ENCODE results near the gene ATP8A2. TPM values are rescaled to one million over a fixed set of nuclear protein-coding genes. Genes with fewer than 3 reads are reported as not detected.
"Not testable (repeated sequence)": the region's sequence is repeated elsewhere in the genome, so short reads cannot be mapped to it uniquely, and the experiment has no call there.

Gene ATP8A2
- polyA plus RNA-seq, 3 donors from 2014 or later = 0.20 to 0.38 TPM; not detected in 1

DNA sequence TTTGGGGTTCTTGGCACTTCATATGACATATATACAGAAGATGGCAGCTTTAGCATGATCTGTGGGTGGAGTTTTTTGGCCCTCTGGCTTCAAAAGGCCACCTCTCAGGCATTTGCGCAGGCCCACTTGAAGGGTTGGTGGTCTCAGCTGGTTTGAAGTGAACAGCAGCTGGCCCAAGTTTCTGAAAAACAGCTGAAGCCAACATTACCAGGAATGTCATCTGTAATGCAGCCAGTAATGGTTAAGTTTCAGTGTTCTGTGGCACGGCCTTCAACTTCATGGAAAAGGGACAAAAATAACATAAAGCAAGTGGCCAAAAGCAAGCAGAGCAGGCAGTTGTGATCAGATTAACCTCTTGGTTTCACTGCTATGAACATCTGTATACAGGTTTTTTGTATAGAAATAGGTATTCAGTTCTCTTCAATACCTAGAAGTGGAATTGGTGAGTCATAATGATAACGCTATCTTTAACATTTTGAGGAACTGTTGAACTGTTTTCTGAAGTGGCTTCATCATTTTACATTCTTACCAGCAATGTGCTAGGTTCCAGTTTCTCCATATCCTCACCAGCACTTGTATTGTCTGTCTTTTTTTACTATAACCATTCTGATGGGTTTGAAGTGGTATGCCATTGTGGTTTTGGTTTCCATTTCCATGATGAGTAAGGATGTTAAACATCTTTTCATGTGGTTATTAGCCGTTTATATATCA is 434.6 kb downstream of the ATP8A2 start:
- Mint-ChIP-seq H3K4me1 (peaks cover 7% of the 10 kb centered on the region in 2 donors), H3K27ac (no peak overlapping the region), H3K4me3 (no peak overlapping the region), H3K9me3 (peaks cover 0 to 6% (median 0%) of the 10 kb centered on the region in 6 donors), H3K27me3 (ENCODE audit: low read depth in 3 of 3) (peaks cover 0 to 4% (median 4%) of the 10 kb centered on the region in 3 donors), H3K36me3 (peaks cover 0 to 4% (median 4%) of the 10 kb centered on the region in 3 donors)
- no peak for DNase-seq

DNA sequence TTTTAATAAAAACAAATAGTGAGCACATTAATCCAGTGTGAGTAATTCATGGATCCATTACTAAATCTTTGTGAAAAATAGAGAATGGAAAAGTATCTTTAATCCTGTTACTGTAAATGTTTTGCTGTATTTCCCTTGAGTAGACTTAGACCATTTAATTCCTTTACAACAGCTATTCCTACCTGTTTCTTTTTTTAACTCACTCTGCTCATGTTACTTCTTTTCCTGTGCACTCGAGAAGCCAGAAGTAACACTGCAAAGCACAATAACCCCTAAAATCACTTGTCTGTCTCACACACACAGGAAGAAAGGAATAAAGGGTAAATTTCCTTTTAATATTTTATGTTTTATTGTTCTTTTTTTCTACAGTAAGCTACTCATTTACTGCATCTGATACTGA is 435.8 kb downstream of the ATP8A2 start:
- Mint-ChIP-seq H3K9me3 (peaks cover 0 to 8% (median 7%) of the 10 kb centered on the region in 6 donors), H3K4me3 (no peak overlapping the region), H3K27ac (no peak overlapping the region), H3K27me3 (ENCODE audit: low read depth in 3 of 3) (peaks cover 1 to 4% (median 4%) of the 10 kb centered on the region in 3 donors), H3K4me1 (peaks cover 3 to 4% of the 10 kb centered on the region in 2 donors), H3K36me3 (peaks cover 5 to 10% (median 9%) of the 10 kb centered on the region in 3 donors)
- DNase-seq = no peak

DNA sequence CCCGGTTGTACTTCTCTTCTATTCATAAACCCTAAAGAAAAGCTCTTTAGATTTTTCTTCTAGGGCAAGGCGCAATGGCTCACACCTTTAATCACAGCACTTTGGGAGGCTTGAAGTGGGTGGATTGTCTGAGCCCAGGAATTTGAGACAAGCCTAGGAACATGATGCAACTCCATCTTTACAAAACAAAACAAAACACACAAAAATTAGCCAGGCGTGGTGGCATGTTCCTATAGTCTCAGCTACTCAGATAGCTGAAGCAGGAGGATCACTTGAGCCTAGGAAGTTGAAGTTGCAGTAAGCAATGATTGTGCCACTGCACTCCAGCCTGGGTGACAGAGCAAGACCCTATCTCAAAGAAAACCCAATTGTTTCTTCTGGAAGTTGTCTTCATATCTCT is 439.7 kb downstream of the ATP8A2 start:
- DNase-seq = no peak
- peaks cover 3 to 7% (median 6%) of the 10 kb centered on the region in 3 donors for H3K27me3 Mint-ChIP-seq (ENCODE audit: low read depth in 3 of 3)
- H3K4me3 Mint-ChIP-seq = no peak overlapping the region
- no peak overlapping the region for H3K27ac Mint-ChIP-seq
- H3K4me1 Mint-ChIP-seq = no peaks in the 10 kb centered on the region
- H3K9me3 Mint-ChIP-seq = peaks cover 0 to 8% (median 7%) of the 10 kb centered on the region in 6 donors
- peaks cover 5 to 10% (median 9%) of the 10 kb centered on the region in 3 donors for H3K36me3 Mint-ChIP-seq

DNA sequence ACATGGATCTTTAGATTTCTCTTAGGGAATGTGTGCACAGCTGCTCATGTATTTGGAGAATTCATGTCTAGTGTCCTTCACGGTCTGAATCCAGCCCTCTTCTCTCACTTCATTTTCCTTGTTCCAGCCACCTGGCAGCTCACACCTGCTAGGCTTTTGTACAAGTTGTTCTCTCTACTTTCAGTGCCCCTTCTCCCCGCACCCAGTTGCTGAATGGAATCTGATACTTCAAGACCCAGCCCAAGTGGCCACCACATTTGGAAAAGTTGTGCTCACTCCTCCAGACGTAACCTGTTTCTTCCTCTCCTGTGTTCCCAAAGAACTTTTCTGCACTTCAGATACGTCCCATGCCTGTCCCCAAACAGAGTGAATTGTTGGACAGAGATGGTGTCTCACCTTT is 444.5 kb downstream of the ATP8A2 start:
- no peak for DNase-seq
- H3K9me3 Mint-ChIP-seq = peaks cover 0 to 8% (median 6%) of the 10 kb centered on the region in 6 donors
- no peaks in the 10 kb centered on the region for H3K4me1 Mint-ChIP-seq
- H3K27me3 Mint-ChIP-seq (ENCODE audit: low read depth in 3 of 3) = peaks cover 2 to 3% (median 3%) of the 10 kb centered on the region in 3 donors
- H3K4me3 Mint-ChIP-seq = no peak overlapping the region
- H3K36me3 Mint-ChIP-seq = peaks cover 4 to 6% (median 5%) of the 10 kb centered on the region in 3 donors
- H3K27ac Mint-ChIP-seq = no peak overlapping the region

DNA sequence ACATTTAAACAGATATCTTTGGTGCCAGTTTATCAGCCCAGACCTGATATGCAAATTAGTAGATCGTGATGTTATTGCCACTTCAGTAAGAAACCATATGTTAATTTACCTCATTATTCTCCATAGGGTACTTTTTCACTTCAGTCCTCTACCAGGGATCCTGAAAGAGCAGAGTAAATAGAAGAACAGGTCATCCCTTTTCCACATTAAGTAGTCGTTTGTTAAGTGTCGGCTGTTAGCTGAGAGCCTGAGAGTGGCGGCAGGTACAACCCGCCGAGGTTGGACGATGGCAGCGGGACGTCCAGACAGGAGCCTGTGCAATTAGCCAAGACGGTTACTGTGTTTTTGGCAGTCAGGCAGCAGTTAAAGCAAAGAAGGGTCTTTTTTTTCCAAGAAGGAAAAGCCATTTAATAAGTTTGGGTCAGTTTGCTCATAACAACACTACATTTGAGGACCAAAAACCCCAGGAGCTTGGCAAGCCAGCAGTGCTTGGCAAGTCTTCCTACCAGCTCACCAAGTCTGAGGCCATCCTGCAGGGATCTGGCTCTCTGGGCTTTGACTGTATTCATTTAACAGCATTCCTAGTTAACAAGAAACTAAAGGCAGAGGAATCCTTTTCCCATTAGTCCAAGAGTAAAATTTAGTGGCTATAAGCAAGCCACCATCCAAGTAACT is 448.2 kb downstream of the ATP8A2 start:
- H3K4me3 Mint-ChIP-seq = no peak overlapping the region
- H3K4me1 Mint-ChIP-seq = no peaks in the 10 kb centered on the region
- H3K27ac Mint-ChIP-seq = no peak overlapping the region
- no peak for DNase-seq
- peaks cover 0 to 2% (median 0%) of the 10 kb centered on the region in 6 donors for H3K9me3 Mint-ChIP-seq
- peaks cover under 1 to 3% (median 3%) of the 10 kb centered on the region in 3 donors for H3K27me3 Mint-ChIP-seq (ENCODE audit: low read depth in 3 of 3)
- no peaks in the 10 kb centered on the region for H3K36me3 Mint-ChIP-seq

DNA sequence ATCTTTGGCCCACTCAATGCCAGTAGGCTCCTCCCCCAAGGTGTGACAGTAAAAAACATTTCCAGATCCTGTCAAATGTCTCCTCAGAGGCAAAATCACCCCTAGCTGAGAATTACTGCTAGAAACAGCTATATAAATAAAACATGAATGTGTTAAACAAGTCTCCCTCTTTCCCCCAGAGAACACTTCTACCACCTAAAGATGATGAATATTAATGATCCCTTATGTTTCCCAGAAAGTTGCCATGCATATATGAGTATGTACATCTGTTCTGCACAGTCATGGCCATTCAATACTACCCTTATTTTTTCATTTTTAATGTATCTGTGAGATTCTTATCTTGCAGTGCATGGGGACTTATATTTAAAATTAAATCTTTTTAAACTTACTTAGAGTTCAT is 450.0 kb downstream of the ATP8A2 start:
- Mint-ChIP-seq H3K27ac (no peak overlapping the region), H3K36me3 (peaks cover 0 to 4% (median 0%) of the 10 kb centered on the region in 3 donors), H3K27me3 (ENCODE audit: low read depth in 3 of 3) (peaks cover 0 to 3% (median 0%) of the 10 kb centered on the region in 3 donors), H3K9me3 (peaks cover 0 to 2% (median 0%) of the 10 kb centered on the region in 6 donors), H3K4me1 (no peaks in the 10 kb centered on the region), H3K4me3 (no peak overlapping the region)
- DNase-seq = no peak

DNA sequence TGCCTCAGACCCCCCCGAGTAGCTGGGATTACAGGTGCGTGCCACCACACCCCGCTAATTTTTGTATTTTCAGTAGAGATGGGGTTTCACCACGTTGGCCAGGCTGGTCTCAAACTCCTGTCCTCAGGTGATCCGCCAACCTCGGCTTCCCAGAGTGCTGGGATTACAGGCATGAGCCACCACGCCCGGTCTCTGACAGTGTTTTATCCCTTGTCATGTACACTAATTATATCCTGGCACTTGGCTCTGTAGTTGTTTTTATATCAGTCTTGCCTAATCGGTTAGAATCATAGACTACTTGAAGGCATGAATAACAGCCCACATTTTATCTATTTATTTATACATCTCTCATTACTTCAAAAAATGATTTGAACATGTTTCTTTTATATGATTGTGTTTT is 455.4 kb downstream of the ATP8A2 start:
- DNase-seq; H3K9me3 Mint-ChIP-seq; H3K27ac Mint-ChIP-seq; H3K27me3 Mint-ChIP-seq (ENCODE audit: low read depth in 3 of 3); H3K36me3 Mint-ChIP-seq; H3K4me1 Mint-ChIP-seq; H3K4me3 Mint-ChIP-seq: not testable (repeated sequence)

DNA sequence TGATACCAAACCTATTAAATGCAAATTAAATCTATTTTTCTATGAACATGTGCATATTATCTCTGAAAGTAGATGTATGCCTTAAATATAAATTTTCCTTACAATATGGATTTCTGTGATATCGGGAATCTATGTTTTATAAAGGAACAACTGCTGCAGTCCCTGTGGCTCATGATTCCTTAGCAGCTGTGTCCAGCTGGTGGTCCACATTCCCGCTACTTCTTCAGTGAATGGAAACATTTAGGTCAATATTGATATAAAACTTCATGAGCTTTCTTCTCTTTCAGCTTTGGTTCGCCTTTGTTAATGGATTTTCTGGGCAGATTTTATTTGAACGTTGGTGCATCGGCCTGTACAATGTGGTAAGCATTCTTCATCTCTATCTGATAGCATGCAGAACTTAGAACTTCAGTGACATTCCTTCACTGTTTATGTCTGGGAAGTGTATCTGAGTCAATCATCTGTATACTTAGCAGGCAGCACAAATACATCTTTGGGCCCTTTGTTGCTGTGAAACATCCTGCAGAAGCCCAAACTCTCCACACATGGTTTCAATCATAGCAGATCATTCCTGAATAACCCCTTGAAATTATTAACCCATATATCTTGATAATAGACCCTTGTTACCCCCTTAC is 456.2 kb downstream of the ATP8A2 start:
- H3K27ac Mint-ChIP-seq = no peak overlapping the region

DNA sequence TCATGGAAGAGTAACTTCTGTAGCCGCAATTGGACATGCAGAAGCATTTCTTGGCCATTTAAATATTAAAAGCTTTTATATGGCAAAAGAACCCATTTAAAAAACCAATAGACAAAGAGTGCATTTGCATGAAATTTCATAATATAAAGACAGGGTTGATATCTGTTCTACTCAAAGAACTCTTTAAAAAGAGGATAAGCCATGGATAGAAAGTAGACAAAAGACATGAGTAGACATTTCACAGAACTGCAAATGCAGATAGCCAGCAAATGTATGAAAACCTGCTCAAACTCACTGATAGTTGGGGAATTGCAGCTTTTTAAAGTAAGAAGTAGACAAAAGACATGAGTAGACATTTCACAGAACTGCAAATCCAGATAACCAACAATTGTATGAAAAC is 462.0 kb downstream of the ATP8A2 start:
- H3K36me3 Mint-ChIP-seq = no peaks in the 10 kb centered on the region
- H3K9me3 Mint-ChIP-seq = no peaks in the 10 kb centered on the region
- H3K27me3 Mint-ChIP-seq (ENCODE audit: low read depth in 3 of 3) = peaks cover 1 to 8% (median 2%) of the 10 kb centered on the region in 3 donors
- no peaks in the 10 kb centered on the region for H3K4me1 Mint-ChIP-seq
- no peak overlapping the region for H3K4me3 Mint-ChIP-seq
- no peak for DNase-seq
- no peak overlapping the region for H3K27ac Mint-ChIP-seq

More for the DNA sequence above, 456.2 kb downstream of the ATP8A2 start:
- no peak for DNase-seq
- Mint-ChIP-seq H3K9me3 (no peaks in the 10 kb centered on the region), H3K4me1 (no peaks in the 10 kb centered on the region), H3K4me3 (no peak overlapping the region), H3K27me3 (ENCODE audit: low read depth in 3 of 3) (peaks cover 0 to 8% (median 1%) of the 10 kb centered on the region in 3 donors), H3K36me3 (peaks cover 0 to 4% (median 0%) of the 10 kb centered on the region in 3 donors)

DNA sequence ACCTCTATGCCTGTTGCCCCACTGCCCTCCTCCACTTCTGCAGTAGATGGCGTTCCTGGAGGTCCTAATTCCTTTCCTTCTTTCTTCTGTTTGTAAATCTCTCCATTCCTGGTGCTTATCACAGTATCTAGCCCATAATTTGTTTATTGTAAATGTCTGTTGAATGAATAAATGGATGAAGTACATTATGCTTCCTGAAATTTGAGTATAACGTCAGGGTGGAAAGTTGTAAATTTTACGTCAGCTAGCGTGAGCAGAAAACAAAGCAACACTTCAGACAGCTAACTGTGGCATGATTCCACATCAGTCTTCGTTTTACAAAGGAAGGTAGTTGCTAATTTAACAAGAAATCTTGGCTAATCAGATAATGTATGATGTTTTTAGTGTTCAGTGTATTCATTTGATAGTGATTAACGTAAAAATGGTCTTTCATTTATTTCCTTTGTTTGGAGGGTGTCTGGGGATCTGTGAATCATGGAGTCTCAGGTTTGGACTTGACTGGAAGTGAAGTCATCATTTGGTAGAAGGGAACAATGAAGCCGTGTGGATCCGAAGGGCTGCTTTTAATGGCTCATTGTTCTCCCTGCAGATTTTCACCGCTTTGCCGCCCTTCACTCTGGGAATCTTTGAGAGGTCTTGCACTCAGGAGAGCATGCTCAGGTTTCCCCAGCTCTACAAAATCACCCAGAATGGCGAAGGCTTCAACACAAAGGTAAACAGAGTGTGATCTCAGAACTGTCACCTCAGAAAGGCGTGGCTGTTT is 465.0 kb downstream of the ATP8A2 start:
- Mint-ChIP-seq H3K4me1 (no peaks in the 10 kb centered on the region), H3K4me3 (no peak overlapping the region), H3K27ac (no peak overlapping the region), H3K27me3 (ENCODE audit: low read depth in 3 of 3) (peaks cover 2 to 6% (median 4%) of the 10 kb centered on the region in 3 donors), H3K9me3 (no peaks in the 10 kb centered on the region), H3K36me3 (no peaks in the 10 kb centered on the region)
- no peak for DNase-seq

DNA sequence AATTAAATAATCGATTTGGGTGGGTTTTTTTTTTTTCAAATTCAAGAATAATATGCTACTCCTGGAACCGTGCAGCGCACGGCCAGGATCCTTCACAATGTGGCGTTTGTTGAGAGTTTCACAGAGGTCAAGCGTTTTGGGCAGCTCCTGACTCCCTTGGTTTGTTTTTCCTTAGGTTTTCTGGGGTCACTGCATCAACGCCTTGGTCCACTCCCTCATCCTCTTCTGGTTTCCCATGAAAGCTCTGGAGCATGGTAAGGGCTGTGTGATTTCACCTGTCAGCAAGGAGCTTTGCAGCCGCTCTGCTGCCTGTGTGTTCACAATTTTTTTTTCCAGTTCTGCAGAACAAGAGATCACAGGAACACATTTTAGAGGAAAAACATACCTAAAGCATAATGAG is 467.6 kb downstream of the ATP8A2 start:
- Mint-ChIP-seq H3K4me3 (no peak overlapping the region), H3K27me3 (ENCODE audit: low read depth in 3 of 3) (peaks cover 2 to 6% (median 5%) of the 10 kb centered on the region in 3 donors), H3K27ac (no peak overlapping the region)

DNA sequence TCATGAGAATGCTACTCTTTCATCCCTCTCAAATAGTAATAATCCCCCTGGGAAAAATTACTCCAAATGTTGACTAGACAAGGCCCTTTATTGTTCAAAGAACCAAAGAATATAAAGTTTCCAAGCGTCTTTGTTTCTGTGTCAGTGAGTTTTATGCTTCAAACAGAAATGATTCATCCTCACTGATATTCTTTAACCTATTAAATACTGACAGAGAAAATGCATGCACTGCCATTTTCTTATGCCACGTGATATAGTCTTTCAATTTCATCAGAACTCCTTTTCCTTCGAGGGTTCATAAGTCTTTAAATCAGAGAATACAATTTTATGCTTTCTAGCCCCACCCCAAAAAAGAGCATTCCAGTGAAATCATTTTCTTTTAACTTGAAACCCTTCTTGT is 468.5 kb downstream of the ATP8A2 start:
- DNase-seq = no peak
- Mint-ChIP-seq H3K36me3 (peaks cover 0 to 4% (median 3%) of the 10 kb centered on the region in 3 donors), H3K4me1 (no peaks in the 10 kb centered on the region), H3K27me3 (ENCODE audit: low read depth in 3 of 3) (peaks cover 2 to 7% (median 6%) of the 10 kb centered on the region in 3 donors), H3K4me3 (no peak overlapping the region), H3K9me3 (peaks cover 0 to 1% (median 0%) of the 10 kb centered on the region in 6 donors), H3K27ac (no peak overlapping the region)

More for the DNA sequence above, 467.6 kb downstream of the ATP8A2 start:
- Mint-ChIP-seq H3K36me3 (peaks cover 0 to 4% (median 3%) of the 10 kb centered on the region in 3 donors), H3K9me3 (peaks cover 0 to 1% (median 0%) of the 10 kb centered on the region in 6 donors), H3K4me1 (no peaks in the 10 kb centered on the region)
- DNase-seq = no peak

DNA sequence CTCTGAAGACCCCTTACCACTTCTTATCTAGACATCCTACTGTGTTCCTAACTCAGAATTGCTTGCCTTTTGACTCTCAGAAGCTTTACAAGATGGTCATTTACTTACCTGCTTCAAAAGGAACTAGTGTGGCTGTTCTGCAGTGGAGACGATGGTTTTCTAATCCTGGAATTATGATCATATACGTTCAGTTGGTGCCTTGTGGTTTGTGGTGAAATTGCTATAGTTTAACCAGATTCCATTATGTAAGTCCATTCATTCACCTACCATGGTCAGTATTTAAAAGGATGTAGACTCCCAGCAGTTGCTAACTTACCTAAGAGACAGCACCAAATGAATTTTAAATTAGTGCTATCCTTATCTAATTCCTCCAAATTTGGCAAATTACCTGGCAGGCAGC is 469.2 kb downstream of the ATP8A2 start:
- H3K4me3 Mint-ChIP-seq = no peak overlapping the region
- peaks cover 2 to 7% (median 6%) of the 10 kb centered on the region in 3 donors for H3K27me3 Mint-ChIP-seq (ENCODE audit: low read depth in 3 of 3)
- H3K9me3 Mint-ChIP-seq = peaks cover 0 to 1% (median 0%) of the 10 kb centered on the region in 6 donors
- H3K4me1 Mint-ChIP-seq = peaks cover under 1 to 3% of the 10 kb centered on the region in 2 donors
- H3K27ac Mint-ChIP-seq = no peak overlapping the region
- H3K36me3 Mint-ChIP-seq = peaks cover 0 to 4% (median 3%) of the 10 kb centered on the region in 3 donors
- no peak for DNase-seq

All from immature natural killer cell (primary cell).